Stomach (tissue), 4 donors: ENCODE results near the gene BRD3.

Experiments used
- POLR2A ChIP-seq, 4 donors: fragments of 450-650 bp; IDR thresholded peaks; one replicate each; pipeline ENCODE4 v1.6.1; 2016; ENCODE audit warnings: antibody characterized with exemption in 4 of 4, control low read depth in 2 of 4, mild to moderate bottlenecking in 1 of 4, moderate library complexity in 1 of 4
- POLR2AphosphoS5 ChIP-seq, 3 donors: sonication (generic); formaldehyde crosslinking; IDR thresholded peaks; one replicate each; pipeline ENCODE4 v1.6.1; 2016; ENCODE audit warnings: antibody characterized with exemption in 3 of 3
- TF ChIP-seq, protein P1 (sequence below), 7 experiments: fragments of 450-650 bp in 4 of 7; fragments of 200-600 bp in 3 of 7; sonication (generic) in 3 of 7; IDR thresholded peaks; one replicate each; pipeline ENCODE4 v1.5.1; 2016 to 2019; ENCODE audit warnings: antibody characterized with exemption in 7 of 7, control low read depth in 2 of 7, mild to moderate bottlenecking in 1 of 7

GRCh38 chr9:134033516-134034214 is 34.2 kb downstream of the BRD3 start:
- TF ChIP-seq, protein P1, sequence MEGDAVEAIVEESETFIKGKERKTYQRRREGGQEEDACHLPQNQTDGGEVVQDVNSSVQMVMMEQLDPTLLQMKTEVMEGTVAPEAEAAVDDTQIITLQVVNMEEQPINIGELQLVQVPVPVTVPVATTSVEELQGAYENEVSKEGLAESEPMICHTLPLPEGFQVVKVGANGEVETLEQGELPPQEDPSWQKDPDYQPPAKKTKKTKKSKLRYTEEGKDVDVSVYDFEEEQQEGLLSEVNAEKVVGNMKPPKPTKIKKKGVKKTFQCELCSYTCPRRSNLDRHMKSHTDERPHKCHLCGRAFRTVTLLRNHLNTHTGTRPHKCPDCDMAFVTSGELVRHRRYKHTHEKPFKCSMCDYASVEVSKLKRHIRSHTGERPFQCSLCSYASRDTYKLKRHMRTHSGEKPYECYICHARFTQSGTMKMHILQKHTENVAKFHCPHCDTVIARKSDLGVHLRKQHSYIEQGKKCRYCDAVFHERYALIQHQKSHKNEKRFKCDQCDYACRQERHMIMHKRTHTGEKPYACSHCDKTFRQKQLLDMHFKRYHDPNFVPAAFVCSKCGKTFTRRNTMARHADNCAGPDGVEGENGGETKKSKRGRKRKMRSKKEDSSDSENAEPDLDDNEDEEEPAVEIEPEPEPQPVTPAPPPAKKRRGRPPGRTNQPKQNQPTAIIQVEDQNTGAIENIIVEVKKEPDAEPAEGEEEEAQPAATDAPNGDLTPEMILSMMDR (IDR thresholded peaks at IDR 0.05): no peak
- TF ChIP-seq POLR2A (IDR thresholded peaks at IDR 0.05) (no peak), POLR2AphosphoS5 (IDR thresholded peaks at IDR 0.05) (no peak)
